Uterus (tissue), 2 donors: ENCODE measurements around the gene ULBP3.

Experiments used
- POLR2A ChIP-seq, 2 donors: fragments of 450-650 bp; IDR thresholded peaks; one replicate each; pipeline ENCODE4 v1.6.1; 2016; ENCODE audit warnings: antibody characterized with exemption in 2 of 2, mild to moderate bottlenecking in 1 of 2, moderate library complexity in 1 of 2
- TF ChIP-seq, protein P1 (sequence below), 4 experiments: fragments of 200-600 bp in 2 of 4; fragments of 450-650 bp in 2 of 4; sonication (generic) in 2 of 4; IDR thresholded peaks; one replicate each; pipeline ENCODE4 v1.5.1; 2016 to 2019; ENCODE audit warnings: antibody characterized with exemption in 4 of 4, mild to moderate bottlenecking in 2 of 4, moderate library complexity in 1 of 4

DNA sequence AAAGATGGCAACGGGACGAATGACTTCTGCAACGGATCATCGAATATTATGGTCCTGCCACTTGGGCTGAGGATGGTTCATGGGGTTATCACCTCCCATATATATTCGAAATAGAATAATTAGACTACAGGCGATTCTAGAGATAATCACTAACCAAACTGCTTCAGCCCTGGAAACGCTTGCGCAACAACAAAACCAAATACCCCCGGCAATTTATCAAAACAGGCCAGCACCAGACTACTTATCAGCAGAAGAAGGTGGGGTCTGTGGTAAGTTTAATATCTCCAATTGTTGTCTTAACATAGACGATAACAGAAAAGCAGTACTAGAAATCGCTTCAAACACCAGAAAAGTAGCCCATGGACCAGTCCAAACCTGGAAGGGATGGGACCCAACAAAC lies 31.0 kb upstream of the ULBP3 start:
- TF ChIP-seq, protein P1, sequence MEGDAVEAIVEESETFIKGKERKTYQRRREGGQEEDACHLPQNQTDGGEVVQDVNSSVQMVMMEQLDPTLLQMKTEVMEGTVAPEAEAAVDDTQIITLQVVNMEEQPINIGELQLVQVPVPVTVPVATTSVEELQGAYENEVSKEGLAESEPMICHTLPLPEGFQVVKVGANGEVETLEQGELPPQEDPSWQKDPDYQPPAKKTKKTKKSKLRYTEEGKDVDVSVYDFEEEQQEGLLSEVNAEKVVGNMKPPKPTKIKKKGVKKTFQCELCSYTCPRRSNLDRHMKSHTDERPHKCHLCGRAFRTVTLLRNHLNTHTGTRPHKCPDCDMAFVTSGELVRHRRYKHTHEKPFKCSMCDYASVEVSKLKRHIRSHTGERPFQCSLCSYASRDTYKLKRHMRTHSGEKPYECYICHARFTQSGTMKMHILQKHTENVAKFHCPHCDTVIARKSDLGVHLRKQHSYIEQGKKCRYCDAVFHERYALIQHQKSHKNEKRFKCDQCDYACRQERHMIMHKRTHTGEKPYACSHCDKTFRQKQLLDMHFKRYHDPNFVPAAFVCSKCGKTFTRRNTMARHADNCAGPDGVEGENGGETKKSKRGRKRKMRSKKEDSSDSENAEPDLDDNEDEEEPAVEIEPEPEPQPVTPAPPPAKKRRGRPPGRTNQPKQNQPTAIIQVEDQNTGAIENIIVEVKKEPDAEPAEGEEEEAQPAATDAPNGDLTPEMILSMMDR (IDR thresholded peaks at IDR 0.05) = no peak
- TF ChIP-seq POLR2A (IDR thresholded peaks at IDR 0.05) = no peak
